ENCODE data around the gene HS3ST5.

GRCh38 chr6:114157848-114158247 lies 185.0 kb downstream of the HS3ST5 start:
- no peak for TF ChIP-seq POLR2A (IDR thresholded peaks at IDR 0.05)
- TF ChIP-seq CTCF (IDR thresholded peaks at IDR 0.05) = no peak
- TF ChIP-seq POLR2AphosphoS5 (IDR thresholded peaks at IDR 0.05) = no peak

All from sigmoid colon (tissue), 4 donors.